ENCODE measurements around the gene SSC4D. TPM values are rescaled to one million over a fixed set of nuclear protein-coding genes. Genes with fewer than 3 reads are reported as not detected.
A peak's percentile ranks its signal among the peaks of the same experiment; 100 is the strongest.
"Not testable (repeated sequence)": the region's sequence is repeated elsewhere in the genome, so short reads cannot be mapped to it uniquely, and the experiment has no call there.

The SSC4D gene
- total RNA-seq, 3 donors from 2014 or later (not counting 1 experiment from before 2014, with no cell fraction given) = 0.40 TPM; not detected in 2

- no peak for DNase-seq
- peaks cover 0 to 8% of the 10 kb centered on the region in 2 donors for H3K27me3 Mint-ChIP-seq (ENCODE audit: low read depth in 2 of 2)
- H3K4me3 Mint-ChIP-seq = no peak overlapping the region
- peaks cover 0 to 8% of the 10 kb centered on the region in 2 donors for H3K4me1 Mint-ChIP-seq
- ATAC-seq = no peak
- no peaks in the 10 kb centered on the region for H3K36me3 ChIP-seq (ENCODE audit: control insufficient read depth, insufficient read depth, low read length)
- no peaks in the 10 kb centered on the region for H3K27me3 ChIP-seq (ENCODE audit: control insufficient read depth, insufficient read depth, low read length)
- no peak overlapping the region for H3K27ac ChIP-seq (ENCODE audit: low read length)
- TF ChIP-seq, protein P1, sequence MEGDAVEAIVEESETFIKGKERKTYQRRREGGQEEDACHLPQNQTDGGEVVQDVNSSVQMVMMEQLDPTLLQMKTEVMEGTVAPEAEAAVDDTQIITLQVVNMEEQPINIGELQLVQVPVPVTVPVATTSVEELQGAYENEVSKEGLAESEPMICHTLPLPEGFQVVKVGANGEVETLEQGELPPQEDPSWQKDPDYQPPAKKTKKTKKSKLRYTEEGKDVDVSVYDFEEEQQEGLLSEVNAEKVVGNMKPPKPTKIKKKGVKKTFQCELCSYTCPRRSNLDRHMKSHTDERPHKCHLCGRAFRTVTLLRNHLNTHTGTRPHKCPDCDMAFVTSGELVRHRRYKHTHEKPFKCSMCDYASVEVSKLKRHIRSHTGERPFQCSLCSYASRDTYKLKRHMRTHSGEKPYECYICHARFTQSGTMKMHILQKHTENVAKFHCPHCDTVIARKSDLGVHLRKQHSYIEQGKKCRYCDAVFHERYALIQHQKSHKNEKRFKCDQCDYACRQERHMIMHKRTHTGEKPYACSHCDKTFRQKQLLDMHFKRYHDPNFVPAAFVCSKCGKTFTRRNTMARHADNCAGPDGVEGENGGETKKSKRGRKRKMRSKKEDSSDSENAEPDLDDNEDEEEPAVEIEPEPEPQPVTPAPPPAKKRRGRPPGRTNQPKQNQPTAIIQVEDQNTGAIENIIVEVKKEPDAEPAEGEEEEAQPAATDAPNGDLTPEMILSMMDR (IDR thresholded peaks at IDR 0.05) = no peak
- H3K4me1 ChIP-seq (ENCODE audit: control insufficient read depth, insufficient read depth, low read length) = peaks cover 4% of the 10 kb centered on the region
- 96% methylated on average over 8 of the region's 8 CpGs for WGBS (ENCODE audit: insufficient coverage)
- no peaks in the 10 kb centered on the region for H3K9me3 ChIP-seq (ENCODE audit: control insufficient read depth, insufficient read depth, low read length)
- H3K9me3 Mint-ChIP-seq = no peaks in the 10 kb centered on the region
- no peak overlapping the region for H3K4me3 ChIP-seq (ENCODE audit: low read length)
- no peaks in the 10 kb centered on the region for H3K36me3 Mint-ChIP-seq
- no peak overlapping the region for H3K27ac Mint-ChIP-seq
- intact Hi-C loops (cut with micrococcal nuclease) = no loop called here
These were observed 41.3 kb downstream of the SSC4D start for GRCh38 chr7:76368190-76368589.

- peaks cover 11% of the 10 kb centered on the region for H3K4me1 ChIP-seq (ENCODE audit: control insufficient read depth, insufficient read depth, low read length)
- TF ChIP-seq, protein P1 (IDR thresholded peaks at IDR 0.05) = no peak
- no peaks in the 10 kb centered on the region for H3K9me3 ChIP-seq (ENCODE audit: control insufficient read depth, insufficient read depth, low read length)
- H3K27me3 Mint-ChIP-seq (ENCODE audit: low read depth in 2 of 2) = peaks cover 0 to 4% of the 10 kb centered on the region in 2 donors
- no peak overlapping the region for H3K4me3 ChIP-seq (ENCODE audit: low read length)
- ATAC-seq (no peak), DNase-seq (no peak)
- H3K9me3 Mint-ChIP-seq = no peaks in the 10 kb centered on the region
- H3K27ac ChIP-seq (ENCODE audit: low read length) = no peak overlapping the region
- no peak overlapping the region for H3K4me3 Mint-ChIP-seq
- H3K36me3 Mint-ChIP-seq = no peaks in the 10 kb centered on the region
- no peaks in the 10 kb centered on the region for H3K36me3 ChIP-seq (ENCODE audit: control insufficient read depth, insufficient read depth, low read length)
- H3K27me3 ChIP-seq (ENCODE audit: control insufficient read depth, insufficient read depth, low read length) = no peaks in the 10 kb centered on the region
- H3K4me1 Mint-ChIP-seq = peaks cover 0 to 8% of the 10 kb centered on the region in 2 donors
- intact Hi-C loops (cut with micrococcal nuclease) = no loop called here
- H3K27ac Mint-ChIP-seq = no peak overlapping the region
- WGBS (ENCODE audit: insufficient coverage) = 32% methylated on average over 4 of the region's 4 CpGs
These were observed 45.3 kb downstream of the SSC4D start for GRCh38 chr7:76364198-76364584.

DNA sequence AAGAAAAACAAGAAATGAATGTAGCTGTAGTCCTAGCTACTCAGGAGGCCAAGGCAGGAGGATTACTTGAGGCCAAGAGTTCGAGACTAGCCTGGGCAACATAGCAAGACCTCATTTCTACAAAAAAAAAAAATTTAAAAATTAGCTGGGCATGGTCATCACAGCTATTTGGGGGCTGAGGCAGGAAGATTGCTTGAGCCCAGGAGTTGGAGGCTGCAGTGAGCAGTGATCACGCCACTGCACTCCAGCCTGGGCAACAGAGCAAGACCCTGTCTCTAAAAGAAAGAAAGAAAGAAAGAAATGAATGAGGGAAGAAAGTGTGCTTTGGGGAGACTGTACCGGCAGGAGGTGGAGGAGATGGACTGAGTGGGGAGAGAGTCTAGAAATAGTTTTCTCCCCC lies 45.7 kb downstream of the SSC4D start:
- H3K4me3 ChIP-seq (ENCODE audit: low read length); H3K9me3 Mint-ChIP-seq; H3K9me3 ChIP-seq (ENCODE audit: control insufficient read depth, insufficient read depth, low read length); H3K27me3 ChIP-seq (ENCODE audit: control insufficient read depth, insufficient read depth, low read length); DNase-seq; ATAC-seq; H3K4me1 Mint-ChIP-seq; H3K36me3 ChIP-seq (ENCODE audit: control insufficient read depth, insufficient read depth, low read length); H3K27ac Mint-ChIP-seq; H3K27me3 Mint-ChIP-seq (ENCODE audit: low read depth in 2 of 2); H3K36me3 Mint-ChIP-seq; H3K27ac ChIP-seq (ENCODE audit: low read length); intact Hi-C loops (cut with micrococcal nuclease); H3K4me3 Mint-ChIP-seq: not testable (repeated sequence)
- 78% methylated on average over 3 of the region's 3 CpGs for WGBS (ENCODE audit: insufficient coverage)
- H3K4me1 ChIP-seq (ENCODE audit: control insufficient read depth, insufficient read depth, low read length) = peaks cover 11% of the 10 kb centered on the region

GRCh38 chr7:76359978-76360638 lies 49.4 kb downstream of the SSC4D start:
- H3K4me1 Mint-ChIP-seq = peaks cover 24 to 35% of the 10 kb centered on the region in 2 donors
- 90% methylated on average over 17 of the region's 17 CpGs for WGBS (ENCODE audit: insufficient coverage)
- H3K9me3 ChIP-seq (ENCODE audit: control insufficient read depth, insufficient read depth, low read length) = no peaks in the 10 kb centered on the region
- no peaks in the 10 kb centered on the region for H3K9me3 Mint-ChIP-seq
- no peaks in the 10 kb centered on the region for H3K27me3 ChIP-seq (ENCODE audit: control insufficient read depth, insufficient read depth, low read length)
- TF ChIP-seq, protein P1 (IDR thresholded peaks at IDR 0.05) = no peak
- peak overlapping the region; percentile 92 to 99 for H3K27ac Mint-ChIP-seq
- no peak overlapping the region for H3K4me3 ChIP-seq (ENCODE audit: low read length)
- no peak overlapping the region for H3K27ac ChIP-seq (ENCODE audit: low read length)
- peaks cover 3% of the 10 kb centered on the region for H3K36me3 ChIP-seq (ENCODE audit: control insufficient read depth, insufficient read depth, low read length)
- no peaks in the 10 kb centered on the region for H3K27me3 Mint-ChIP-seq (ENCODE audit: low read depth in 2 of 2)
- intact Hi-C loops (cut with micrococcal nuclease) = loop anchor here (1.0 kb wide), 2 partner anchors 42 to 69 kb away; no protein-coding TSS in a partner anchor
- DNase-seq (no peak), ATAC-seq (no peak)
- no peaks in the 10 kb centered on the region for H3K36me3 Mint-ChIP-seq
- peak overlapping the region; percentile 86 for H3K4me3 Mint-ChIP-seq
- H3K4me1 ChIP-seq (ENCODE audit: control insufficient read depth, insufficient read depth, low read length) = peaks cover 14% of the 10 kb centered on the region

Data from natural killer cell (primary cell).